ENCODE data around the gene ECT2. TPM values are rescaled to one million over a fixed set of nuclear protein-coding genes. Genes with fewer than 3 reads are reported as not detected.
A peak's percentile ranks its signal among the peaks of the same experiment; 100 is the strongest.
"Not testable (repeated sequence)": the region's sequence is repeated elsewhere in the genome, so short reads cannot be mapped to it uniquely, and the experiment has no call there.

The ECT2 gene
- total RNA-seq, 2 donors from 2014 or later, result 42.9 to 72.3 TPM

DNA sequence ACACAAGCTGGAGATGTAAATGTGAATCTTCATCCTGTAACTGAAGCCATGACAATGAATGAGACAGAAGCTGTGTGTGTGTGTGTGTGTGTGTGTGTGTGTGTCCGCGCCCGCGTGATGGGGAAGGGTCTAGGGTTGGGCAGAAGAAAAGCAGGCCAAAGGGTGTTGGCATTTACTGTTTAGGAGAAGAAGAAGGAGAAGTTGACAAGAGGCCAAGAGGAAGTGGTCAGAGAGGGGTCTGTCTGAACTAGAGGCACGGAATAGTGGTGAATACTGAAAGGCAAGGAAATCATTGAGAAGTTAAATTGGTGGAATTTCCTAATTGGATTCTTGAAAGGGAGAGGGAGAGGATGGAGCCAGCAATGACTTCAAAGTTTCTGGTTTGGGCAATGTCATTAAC lies 34.0 kb upstream of the ECT2 start:
- Mint-ChIP-seq H3K27ac (no peak overlapping the region), H3K9me3 (peaks cover 0 to 8% of the 10 kb centered on the region in 2 donors), H3K36me3 (peaks cover 0 to 6% of the 10 kb centered on the region in 2 donors)
- no peak for ATAC-seq
- no peak for DNase-seq (ENCODE audit: low spot score in 2 of 2)

DNA sequence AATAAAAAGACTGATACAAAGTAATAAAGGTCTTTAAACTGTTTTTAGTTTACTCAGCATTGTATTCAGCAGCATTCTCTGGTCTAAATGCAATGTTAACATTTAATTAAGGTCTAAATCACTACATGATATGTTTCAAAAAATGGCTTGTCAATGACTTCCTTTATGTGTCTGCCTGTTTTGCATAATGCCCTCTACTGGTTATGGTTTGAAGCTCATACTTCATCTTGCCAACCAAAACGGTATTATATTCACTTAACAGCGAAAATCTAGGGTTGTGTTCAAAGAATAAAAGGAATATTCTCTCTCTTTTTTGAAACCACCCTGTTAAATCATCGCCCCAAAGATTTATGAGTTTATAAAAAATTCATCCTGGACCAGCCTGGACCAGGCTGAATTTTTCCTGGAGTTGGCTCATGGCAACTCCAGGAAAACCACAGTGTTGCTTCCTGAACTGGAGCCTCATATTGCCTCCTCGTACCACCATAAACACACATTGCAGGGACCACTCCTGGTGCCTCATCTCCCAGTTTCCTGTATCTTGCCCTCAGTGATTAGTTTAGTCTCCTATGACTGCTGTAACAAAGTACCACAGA lies 32.9 kb upstream of the ECT2 start:
- Mint-ChIP-seq H3K36me3 (peaks cover 0 to 6% of the 10 kb centered on the region in 2 donors), H3K27ac (no peak overlapping the region), H3K9me3 (peaks cover 0 to 8% of the 10 kb centered on the region in 2 donors)
- no peak for DNase-seq (ENCODE audit: low spot score in 2 of 2)
- ATAC-seq, result peak in 1 of 2 donors; percentile 35

DNA sequence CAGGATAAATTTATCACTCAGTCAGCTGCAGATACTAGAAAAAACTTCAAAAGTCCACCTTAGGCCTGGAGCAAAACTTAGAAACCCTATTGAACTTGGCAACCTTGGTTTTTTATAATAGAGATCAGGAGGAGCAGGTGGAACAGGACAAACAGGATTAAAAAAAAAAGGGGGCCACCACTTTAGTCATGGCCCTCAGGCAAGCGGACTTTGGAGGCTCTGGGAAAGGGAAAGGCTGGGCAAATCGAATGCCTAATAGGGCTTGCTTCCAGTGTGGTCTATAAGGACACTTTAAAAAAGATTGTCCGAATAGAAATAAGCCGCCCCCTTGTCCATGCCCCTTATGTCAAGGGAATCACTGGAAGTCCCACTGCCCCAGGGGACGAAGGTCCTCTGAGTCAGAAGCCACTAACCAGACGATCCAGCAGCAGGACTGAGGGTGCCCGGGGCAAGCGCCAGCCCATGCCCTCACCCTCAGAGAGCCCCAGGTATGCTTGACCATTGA lies 27.9 kb upstream of the ECT2 start:
- not testable (repeated sequence) for DNase-seq (ENCODE audit: low spot score in 2 of 2); ATAC-seq; H3K36me3 Mint-ChIP-seq; H3K27ac Mint-ChIP-seq
- peaks cover 0 to 12% of the 10 kb centered on the region in 2 donors for H3K9me3 Mint-ChIP-seq

DNA sequence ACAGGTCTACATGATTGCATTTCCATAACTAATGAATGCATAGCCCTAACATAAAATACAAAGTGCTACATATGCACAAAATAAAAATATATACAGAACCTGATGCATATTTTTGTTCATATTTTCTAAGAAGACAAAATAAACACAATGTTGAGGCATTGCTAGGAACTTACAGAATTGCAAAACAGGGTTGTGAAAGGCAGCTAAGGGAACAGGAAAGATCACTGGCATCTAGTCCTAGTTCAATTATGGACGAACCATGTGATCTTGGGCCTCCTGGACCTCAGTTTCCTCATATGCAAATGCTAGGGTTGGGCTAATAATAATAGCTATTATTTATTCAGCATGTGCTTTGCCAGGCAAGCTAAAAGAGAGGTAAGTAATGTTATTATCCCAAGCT lies 24.1 kb upstream of the ECT2 start:
- Mint-ChIP-seq H3K9me3 (peaks cover 0 to 4% of the 10 kb centered on the region in 2 donors), H3K27ac (no peak overlapping the region), H3K36me3 (no peaks in the 10 kb centered on the region)

DNA sequence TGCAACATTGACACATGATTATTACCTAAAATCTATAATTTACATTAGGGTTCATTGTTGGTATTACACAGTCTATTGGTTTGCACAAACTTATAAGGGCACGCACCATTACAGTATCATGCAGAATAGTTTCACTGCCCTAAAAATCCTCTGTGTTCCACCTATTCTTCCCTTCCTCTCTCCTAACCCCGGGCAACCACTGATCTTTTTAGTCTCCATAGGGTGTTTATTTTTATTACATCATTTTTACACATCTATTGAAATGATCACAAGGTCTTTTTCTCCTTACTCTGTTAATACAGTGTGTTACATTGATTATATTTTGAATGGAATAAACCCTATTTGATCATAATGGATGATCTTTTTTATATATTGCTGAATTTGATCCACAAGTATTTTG lies 15.5 kb upstream of the ECT2 start:
- H3K36me3 Mint-ChIP-seq, result no peaks in the 10 kb centered on the region
- H3K9me3 Mint-ChIP-seq, result no peaks in the 10 kb centered on the region
- H3K27ac Mint-ChIP-seq, result no peak overlapping the region
- ATAC-seq, result no peak
- no peak for DNase-seq (ENCODE audit: low spot score in 2 of 2)

More for the DNA sequence above, 24.1 kb upstream of the ECT2 start:
- DNase-seq (ENCODE audit: low spot score in 2 of 2) (no peak), ATAC-seq (no peak)

DNA sequence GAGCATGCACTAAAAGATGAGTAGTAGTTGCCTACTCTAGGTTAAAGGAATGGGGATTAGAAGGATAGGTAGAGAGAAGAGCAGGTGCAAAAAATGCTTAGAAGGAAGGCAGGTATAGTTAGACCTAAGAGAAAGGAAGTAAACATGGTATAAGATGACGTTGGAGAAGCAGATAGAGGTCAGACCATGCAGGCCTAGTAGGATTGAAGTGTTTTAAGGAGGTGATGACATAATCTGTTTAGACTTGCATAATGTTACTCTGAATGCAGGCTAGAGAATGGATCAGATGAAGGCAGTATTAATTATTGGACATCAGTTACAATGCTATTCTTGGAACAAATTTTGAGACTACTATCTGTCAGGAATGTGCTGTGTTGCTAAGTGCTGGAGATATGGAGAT lies 11.1 kb upstream of the ECT2 start:
- ATAC-seq (no peak), DNase-seq (ENCODE audit: low spot score in 2 of 2) (no peak)
- Mint-ChIP-seq H3K9me3 (no peaks in the 10 kb centered on the region), H3K27ac (no peak overlapping the region), H3K36me3 (no peaks in the 10 kb centered on the region)

DNA sequence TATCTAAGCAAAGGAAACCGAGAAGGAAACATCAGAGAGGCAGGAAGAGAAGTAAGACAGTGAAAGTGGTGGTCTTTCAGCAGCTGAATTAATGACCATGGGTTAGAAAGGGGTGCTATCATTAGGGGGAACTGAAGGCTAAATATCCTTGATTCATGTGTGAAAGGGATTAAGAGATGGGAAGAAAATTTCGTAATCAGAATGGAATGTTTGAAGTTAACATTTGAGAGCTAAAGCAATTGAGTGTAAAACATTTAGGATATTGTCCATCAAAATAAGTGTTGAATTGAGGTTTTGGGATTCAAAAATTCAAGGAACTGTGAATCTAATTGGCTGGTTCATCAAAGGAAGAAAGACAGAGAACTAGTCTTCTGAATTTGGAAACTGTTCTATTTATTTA lies 4.1 kb upstream of the ECT2 start:
- DNase-seq (ENCODE audit: low spot score in 2 of 2) (no peak), ATAC-seq (no peak)
- Mint-ChIP-seq H3K9me3 (no peaks in the 10 kb centered on the region), H3K36me3 (peaks cover 9 to 11% of the 10 kb centered on the region in 2 donors), H3K27ac (no peak overlapping the region)

DNA sequence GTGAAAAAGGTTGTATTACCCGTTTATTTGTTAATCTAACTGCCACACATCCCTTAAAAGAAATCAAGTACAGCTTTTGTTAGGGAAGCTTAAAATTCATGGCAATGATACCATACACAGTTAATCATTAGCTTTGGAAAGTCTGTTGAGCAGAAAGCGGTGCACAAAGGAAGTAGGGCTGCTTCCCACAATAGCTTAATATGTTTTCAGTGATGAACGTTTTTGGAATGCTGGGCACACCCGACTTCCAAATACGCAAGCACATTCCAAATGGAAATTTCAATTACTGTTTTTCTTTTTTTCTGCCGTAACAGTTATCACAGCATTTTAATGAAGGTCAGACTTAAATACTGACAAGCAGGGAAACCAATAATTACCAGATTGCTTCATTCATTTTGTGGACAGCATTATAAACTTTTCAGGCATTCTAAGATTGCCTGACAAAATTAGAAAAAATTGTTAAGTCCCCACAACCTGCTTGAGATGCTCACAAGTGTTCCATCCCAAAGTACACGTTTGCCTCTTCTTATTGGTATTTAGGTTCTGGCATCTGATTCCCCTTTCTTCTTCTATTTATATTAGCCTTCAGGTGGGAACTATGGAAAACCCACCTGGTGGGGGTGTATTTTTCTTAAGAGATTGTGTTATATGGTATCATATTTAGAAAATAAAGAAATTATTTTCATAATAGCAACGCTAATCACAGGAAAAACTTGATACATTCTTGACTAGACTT lies 1.1 kb upstream of the ECT2 start:
- DNase-seq (ENCODE audit: low spot score in 2 of 2) (no peak), ATAC-seq (no peak)
- Mint-ChIP-seq H3K36me3 (peaks cover 14 to 32% of the 10 kb centered on the region in 2 donors), H3K27ac (peak overlapping the region; percentile 41 to 97), H3K9me3 (no peaks in the 10 kb centered on the region)

DNA sequence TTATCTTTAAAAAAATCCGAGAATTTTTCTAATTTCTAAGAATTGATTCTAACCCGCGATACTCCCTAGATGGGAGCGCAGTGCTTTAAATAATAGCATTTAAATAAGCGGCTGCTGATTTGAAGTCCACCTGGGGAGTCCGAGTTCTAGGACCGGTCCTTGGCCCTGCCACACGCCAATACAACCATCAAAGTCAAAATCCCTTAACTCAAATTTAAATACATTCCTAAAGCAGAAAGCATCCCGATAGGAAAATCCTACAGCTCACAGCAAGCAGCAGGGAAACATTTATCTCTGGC lies 508 bp upstream of the ECT2 start:
- no peak for ATAC-seq
- no peaks in the 10 kb centered on the region for H3K9me3 Mint-ChIP-seq
- DNase-seq (ENCODE audit: low spot score in 2 of 2), result no peak

DNA sequence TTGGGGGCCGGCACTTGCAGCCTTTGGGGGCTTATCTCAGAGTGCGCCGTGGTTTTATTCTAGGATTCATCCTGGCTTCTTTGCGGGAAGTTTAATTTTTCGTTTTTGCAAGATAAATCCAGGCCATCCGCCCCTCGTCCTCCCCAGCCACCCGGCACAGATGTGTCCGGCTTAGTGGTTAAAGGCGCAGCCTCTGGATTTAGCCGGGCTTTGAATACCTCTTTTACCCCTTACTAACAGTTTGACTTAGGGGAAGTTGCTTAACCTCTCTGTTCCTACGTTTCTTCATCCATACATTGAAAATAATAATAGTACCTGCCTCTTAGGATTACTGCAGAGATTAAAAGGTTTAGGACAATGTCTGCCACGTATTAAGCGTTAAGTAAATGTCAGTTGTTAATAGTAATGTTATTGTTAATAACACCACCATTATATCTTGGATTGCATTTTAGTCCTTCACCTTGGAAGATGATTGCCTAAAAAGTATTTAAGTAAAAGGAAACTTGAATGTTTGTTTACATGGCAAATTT lies 714 bp downstream of the ECT2 start:
- ATAC-seq, result no peak
- no peaks in the 10 kb centered on the region for H3K9me3 Mint-ChIP-seq
- H3K27ac Mint-ChIP-seq, result peak overlapping the region; percentile 97 to 99
- H3K36me3 Mint-ChIP-seq, result peaks cover 14 to 32% of the 10 kb centered on the region in 2 donors
- no peak for DNase-seq (ENCODE audit: low spot score in 2 of 2)

More for the DNA sequence above, 508 bp upstream of the ECT2 start:
- Mint-ChIP-seq H3K36me3 (peaks cover 14 to 32% of the 10 kb centered on the region in 2 donors), H3K27ac (peak overlapping the region; percentile 97 to 99)

DNA sequence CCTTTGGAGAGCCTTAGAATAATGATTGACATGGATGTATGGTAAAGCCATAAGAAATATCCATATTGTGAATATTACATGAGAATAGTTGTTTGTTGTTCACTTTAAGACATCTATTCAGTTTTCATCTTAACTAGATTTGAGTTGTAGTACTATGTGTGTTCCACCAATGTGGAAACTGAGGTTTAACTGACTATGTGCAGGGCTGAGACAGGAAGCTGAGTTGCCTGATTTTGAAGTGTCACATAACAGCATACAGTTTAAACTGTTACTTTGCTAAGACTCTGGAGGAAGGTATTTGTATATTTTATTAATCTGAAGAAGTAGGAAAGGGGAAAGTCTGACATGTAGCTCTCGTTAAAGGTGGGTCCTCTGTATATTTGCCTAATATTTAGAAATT lies 2.1 kb downstream of the ECT2 start:
- DNase-seq (ENCODE audit: low spot score in 2 of 2) (no peak), ATAC-seq (no peak)
- Mint-ChIP-seq H3K36me3 (peaks cover 14 to 42% of the 10 kb centered on the region in 2 donors), H3K27ac (peak overlapping the region in 1 of 2 donors; percentile 25), H3K9me3 (no peaks in the 10 kb centered on the region)

DNA sequence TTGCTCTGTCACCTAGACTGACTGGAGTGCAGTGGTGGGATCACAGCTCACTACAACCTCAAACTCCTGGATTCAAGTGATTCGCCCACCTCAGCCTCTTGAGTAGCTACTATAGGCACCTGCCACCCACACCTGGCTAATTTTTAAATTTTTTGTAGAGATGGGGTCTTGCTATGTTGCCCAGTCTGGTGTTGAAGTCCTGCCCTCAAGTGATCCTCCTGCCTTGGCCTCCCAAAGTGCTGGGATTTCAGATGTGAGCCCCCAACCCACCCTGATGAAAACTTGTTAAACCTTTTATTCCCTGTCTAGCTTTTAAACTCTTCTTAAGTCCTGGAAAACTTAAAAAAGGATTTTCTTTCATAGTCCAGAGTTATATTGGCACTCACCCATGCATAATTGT lies 2.6 kb downstream of the ECT2 start:
- H3K9me3 Mint-ChIP-seq, result no peaks in the 10 kb centered on the region
- H3K27ac Mint-ChIP-seq, result peak overlapping the region in 1 of 2 donors; percentile 25
- no peak for DNase-seq (ENCODE audit: low spot score in 2 of 2)
- H3K36me3 Mint-ChIP-seq, result peaks cover 14 to 46% of the 10 kb centered on the region in 2 donors
- ATAC-seq, result no peak

DNA sequence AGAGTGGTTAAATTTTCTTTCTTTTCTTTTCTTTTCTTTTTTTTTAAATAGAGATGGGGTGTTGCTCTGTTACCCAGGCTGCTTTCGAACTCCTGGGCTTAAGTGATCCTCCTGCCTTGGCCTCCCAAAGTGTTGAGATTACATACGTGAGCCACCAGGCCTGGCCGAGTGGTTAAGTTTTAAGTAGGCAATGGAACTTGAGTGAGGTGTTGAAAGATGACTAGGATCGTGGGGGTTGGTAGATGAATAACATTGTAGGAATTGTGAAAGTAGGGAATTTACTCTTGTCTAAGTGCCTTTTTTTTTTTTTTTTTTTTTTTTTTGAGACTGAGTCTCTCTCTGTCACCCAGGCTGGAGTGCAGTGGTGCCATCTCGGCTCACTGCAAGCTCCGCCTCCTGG lies 9.9 kb downstream of the ECT2 start:
- H3K9me3 Mint-ChIP-seq; DNase-seq (ENCODE audit: low spot score in 2 of 2); H3K27ac Mint-ChIP-seq; ATAC-seq: not testable (repeated sequence)
- H3K36me3 Mint-ChIP-seq, result peaks cover 8 to 52% of the 10 kb centered on the region in 2 donors

DNA sequence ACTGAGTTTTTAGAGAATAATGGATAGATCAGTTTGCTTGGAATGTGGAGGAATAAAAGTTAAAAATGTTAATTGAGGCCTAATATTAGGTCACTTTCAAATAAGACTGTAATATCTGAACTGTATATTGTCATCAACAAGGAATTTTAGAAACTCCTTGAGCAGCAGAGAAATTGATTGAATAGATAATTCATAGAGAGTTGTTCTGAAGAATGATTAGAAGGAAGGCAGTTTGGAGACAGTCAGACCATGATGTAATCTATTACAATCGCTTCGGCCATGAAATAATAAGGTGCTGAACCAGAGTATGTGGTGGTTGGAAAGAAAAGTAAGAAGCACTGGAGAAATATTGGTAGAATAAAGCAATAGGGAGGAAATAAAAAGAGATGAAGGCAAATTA lies 15.7 kb downstream of the ECT2 start:
- Mint-ChIP-seq H3K27ac (no peak overlapping the region), H3K36me3 (peaks cover 14 to 65% of the 10 kb centered on the region in 2 donors), H3K9me3 (no peaks in the 10 kb centered on the region)
- ATAC-seq (no peak), DNase-seq (ENCODE audit: low spot score in 2 of 2) (no peak)

DNA sequence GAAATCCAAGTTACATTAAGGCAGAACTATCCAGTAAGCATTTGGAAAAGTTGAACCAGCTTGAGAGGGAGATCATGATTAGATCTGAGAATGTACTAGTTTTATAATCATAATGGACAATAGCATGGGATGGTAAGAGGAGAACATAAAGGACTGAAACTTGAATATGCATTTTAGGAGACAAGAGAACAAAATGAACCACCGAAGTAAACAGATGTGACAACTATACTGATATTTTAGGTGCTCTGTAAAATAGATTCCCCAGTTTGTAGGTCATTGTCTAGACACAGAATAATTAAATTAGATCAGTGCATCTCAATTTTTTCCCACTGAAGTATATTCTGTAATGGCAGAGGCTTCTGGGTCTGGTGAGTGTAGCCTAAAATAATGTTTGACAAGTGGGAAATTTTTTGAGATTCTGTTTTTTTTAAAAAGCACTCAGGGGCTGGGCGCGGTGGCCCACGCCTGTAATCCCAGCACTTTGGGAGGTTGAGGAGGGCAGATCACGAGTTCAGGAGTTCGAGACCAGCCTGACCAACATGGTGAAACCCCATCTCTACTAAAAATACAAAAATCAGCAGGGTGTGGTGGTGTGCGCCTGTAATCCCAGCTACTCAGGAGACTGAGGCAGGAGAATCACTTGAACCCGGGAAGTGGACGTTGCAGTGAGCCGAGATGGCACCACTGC lies 16.3 kb downstream of the ECT2 start:
- DNase-seq (ENCODE audit: low spot score in 2 of 2) (no peak), ATAC-seq (no peak)
- H3K36me3 Mint-ChIP-seq, result peaks cover 14 to 72% of the 10 kb centered on the region in 2 donors
- H3K27ac Mint-ChIP-seq, result no peak overlapping the region
- no peaks in the 10 kb centered on the region for H3K9me3 Mint-ChIP-seq

DNA sequence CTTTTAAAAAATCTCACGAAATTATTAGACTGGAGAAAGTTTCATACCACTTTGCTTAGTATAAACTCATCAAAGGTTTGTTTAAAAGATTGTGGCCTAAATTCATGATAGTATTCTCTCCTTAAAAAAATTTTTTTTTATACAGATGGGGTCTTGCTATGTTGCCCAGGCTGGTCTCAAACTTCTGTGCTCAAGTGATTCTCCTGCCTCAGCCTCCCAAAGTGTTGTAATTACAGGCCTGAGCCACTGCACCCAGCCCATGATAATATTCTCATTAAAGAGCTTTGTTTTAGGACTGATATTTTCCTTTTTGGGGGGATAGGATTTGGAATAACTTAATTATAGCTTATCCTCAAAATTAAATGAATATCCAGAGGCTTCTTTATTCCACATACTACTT lies 19.9 kb downstream of the ECT2 start:
- DNase-seq (ENCODE audit: low spot score in 2 of 2), result no peak
- Mint-ChIP-seq H3K9me3 (no peaks in the 10 kb centered on the region), H3K36me3 (peaks cover 19 to 57% of the 10 kb centered on the region in 2 donors), H3K27ac (no peak overlapping the region)
- ATAC-seq, result no peak

DNA sequence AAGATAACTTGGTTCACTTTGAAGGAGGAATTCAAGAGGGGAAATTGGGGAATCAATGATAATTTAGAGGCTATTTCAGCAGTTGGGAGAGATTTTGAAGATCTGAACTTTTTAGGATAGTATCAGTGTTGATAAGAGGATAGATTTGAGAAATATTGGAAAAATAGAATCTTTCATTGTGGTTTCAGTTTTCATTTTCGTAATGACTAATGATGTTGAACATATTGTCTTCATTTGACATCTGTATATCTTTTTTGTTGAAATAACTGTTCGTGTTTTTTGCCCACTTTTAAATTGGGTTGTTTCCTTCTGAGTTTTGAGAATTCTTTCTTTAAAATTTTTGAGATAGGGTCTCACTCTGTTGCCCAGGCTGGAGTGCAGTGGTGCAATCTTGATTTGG lies 21.1 kb downstream of the ECT2 start:
- H3K27ac Mint-ChIP-seq, result no peak overlapping the region
- H3K9me3 Mint-ChIP-seq, result no peaks in the 10 kb centered on the region
- ATAC-seq, result no peak

More for the DNA sequence above, 21.1 kb downstream of the ECT2 start:
- no peak for DNase-seq (ENCODE audit: low spot score in 2 of 2)
- peaks cover 12 to 55% of the 10 kb centered on the region in 2 donors for H3K36me3 Mint-ChIP-seq
